Activated CD4-positive, CD25-positive, alpha-beta regulatory T cell (primary cell): ENCODE results near the gene DCLRE1B.

ENCODE experiments used
- DNase-seq, 4 experiments: peaks; one replicate each; lab custom pipeline; 2025; lab: John Stamatoyannopoulos, UW

Gene DCLRE1B

GRCh38 chr1:113887402-113888175 is 17.5 kb upstream of the DCLRE1B start, which contains the start of gene BCL2L15:
BCL2L15 (minus strand) TSS chr1:113887581; CDS start chr1:113887375, 206 bp downstream.
- no peak for DNase-seq

- no peak for DNase-seq
These were observed 14.3 kb upstream of the DCLRE1B start for GRCh38 chr1:113890816-113891215.

- DNase-seq: no peak
These were observed 13.4 kb upstream of the DCLRE1B start for GRCh38 chr1:113891631-113892220.

- DNase-seq: no peak
These were observed 11.9 kb upstream of the DCLRE1B start for GRCh38 chr1:113893267-113893666.

- DNase-seq: no peak
These were observed 10.0 kb upstream of the DCLRE1B start for GRCh38 chr1:113895098-113895497.

- DNase-seq: no peak
These were observed 9.2 kb upstream of the DCLRE1B start for GRCh38 chr1:113895961-113896360.

- no peak for DNase-seq
These were observed 6.8 kb upstream of the DCLRE1B start for GRCh38 chr1:113898241-113898814.

GRCh38 chr1:113899111-113899510 is 6.0 kb upstream of the DCLRE1B start:
- no peak for DNase-seq

- no peak for DNase-seq
These were observed 3.9 kb upstream of the DCLRE1B start for GRCh38 chr1:113901191-113901590.

- no peak for DNase-seq
These were observed 1.4 kb upstream of the DCLRE1B start for GRCh38 chr1:113903501-113904292.

- DNase-seq: peak in 3 of 4 experiments; percentile 24 to 52 (median 26)
These were observed 843 bp upstream of the DCLRE1B start for GRCh38 chr1:113904293-113904673.

- DNase-seq: no peak
These were observed 322 bp downstream of the DCLRE1B start for GRCh38 chr1:113905435-113905861.

- no peak for DNase-seq
These were observed 7.6 kb downstream of the DCLRE1B start for GRCh38 chr1:113912594-113913311.

- no peak for DNase-seq
These were observed 8.2 kb downstream of the DCLRE1B start for GRCh38 chr1:113913312-113913668.

- no peak for DNase-seq
These were observed 8.9 kb downstream of the DCLRE1B start for GRCh38 chr1:113913887-113914664.

- DNase-seq: no peak
These were observed 11.8 kb downstream of the DCLRE1B start for GRCh38 chr1:113916974-113917373.

- DNase-seq: no peak
These were observed 12.4 kb downstream of the DCLRE1B start for GRCh38 chr1:113917400-113918082.

GRCh38 chr1:113918243-113918642 is 13.1 kb downstream of the DCLRE1B start:
- DNase-seq: no peak

- no peak for DNase-seq
These were observed 17.8 kb downstream of the DCLRE1B start for GRCh38 chr1:113922957-113923356.

GRCh38 chr1:113924473-113924872 is 19.3 kb downstream of the DCLRE1B start:
- no peak for DNase-seq
